GM23248 (cell line): ENCODE measurements around the gene TMEM266. TPM values are rescaled to one million over a fixed set of nuclear protein-coding genes. Genes with fewer than 3 reads are reported as not detected.

Experiments
- DNase-seq: peaks from one replicate; pipeline ENCODE4 v3.0.0-alpha.2; 2015
- H2AFZ ChIP-seq: fragments of 200-600 bp; sonication (generic); 2 replicates; pipeline ENCODE4 v1.6.1; 2016; ENCODE audit warnings: antibody characterized with exemption
- H3F3A ChIP-seq: fragments of 200-600 bp; sonication (generic); 2 replicates; pipeline ENCODE4 v1.6.1; 2016; ENCODE audit warnings: mild to moderate bottlenecking, antibody characterized with exemption, mixed run types; ENCODE audit not compliant: insufficient read depth
- H3K27ac ChIP-seq: fragments of 200-600 bp; sonication (generic); 2 replicates; pipeline ENCODE4 v1.5.1; 2016; ENCODE audit warnings: mild to moderate bottlenecking
- H3K27me3 ChIP-seq: fragments of 200-600 bp; sonication (generic); replicated peaks from 2 replicates; pipeline ENCODE4 v1.6.1; 2016; ENCODE audit warnings: mild to moderate bottlenecking; ENCODE audit not compliant: insufficient read depth
- H3K36me3 ChIP-seq: fragments of 200-600 bp; sonication (generic); 2 replicates; pipeline ENCODE4 v1.6.1; 2016; ENCODE audit warnings: low read depth, mild to moderate bottlenecking
- H3K4me1 ChIP-seq: fragments of 200-600 bp; sonication (generic); 2 replicates; pipeline ENCODE4 v1.6.1; 2016; ENCODE audit warnings: mild to moderate bottlenecking; ENCODE audit not compliant: insufficient read depth
- H3K4me2 ChIP-seq: fragments of 200-600 bp; sonication (generic); one replicate; pipeline ENCODE4 v1.6.1; 2016; ENCODE audit warnings: mild to moderate bottlenecking; ENCODE audit not compliant: unreplicated experiment
- H3K4me3 ChIP-seq: fragments of 200-600 bp; sonication (generic); 2 replicates; pipeline ENCODE4 v1.5.1; 2016; ENCODE audit warnings: mild to moderate bottlenecking
- H3K79me2 ChIP-seq: fragments of 200-600 bp; sonication (generic); 2 replicates; pipeline ENCODE4 v1.6.1; 2016; ENCODE audit warnings: mild to moderate bottlenecking; ENCODE audit not compliant: insufficient read depth
- H3K9ac ChIP-seq: fragments of 200-600 bp; sonication (generic); 2 replicates; pipeline ENCODE4 v1.6.1; 2016; ENCODE audit warnings: mild to moderate bottlenecking
- H3K9me2 ChIP-seq: fragments of 200-600 bp; sonication (generic); 2 replicates; pipeline ENCODE4 v1.6.1; 2016; ENCODE audit warnings: mixed run types, mild to moderate bottlenecking, moderate library complexity; ENCODE audit not compliant: insufficient read depth
- H3K9me3 ChIP-seq: fragments of 200-600 bp; sonication (generic); one replicate; pipeline ENCODE4 v1.6.1; 2017; ENCODE audit warnings: low read depth
- H4K20me1 ChIP-seq: fragments of 200-600 bp; sonication (generic); 2 replicates; pipeline ENCODE4 v1.6.0; 2016; ENCODE audit not compliant: insufficient read depth
- EZH2 ChIP-seq: fragments of 200-600 bp; sonication (generic); IDR thresholded peaks from 2 replicates; pipeline ENCODE4 v1.6.1; 2018; ENCODE audit warnings: antibody characterized with exemption, mild to moderate bottlenecking; ENCODE audit not compliant: insufficient read depth, poor library complexity, severe bottlenecking
- EZH2phosphoT487 ChIP-seq: fragments of 200-600 bp; sonication (generic); IDR thresholded peaks from 2 replicates; pipeline ENCODE4 v1.6.1; 2018; ENCODE audit warnings: antibody characterized with exemption, moderate library complexity, mild to moderate bottlenecking, low read depth; ENCODE audit not compliant: insufficient read depth
- WGBS, 2 experiments: methylation state at CpG; one replicate each; pipeline ENCODE4 v1.1.6; 2015 to 2017; ENCODE audit warnings: low lambda C conversion rate in 2 of 2, low coverage in 1 of 2; ENCODE audit errors: missing lambda C conversion rate in 2 of 2; 5-methylcytosine and 5-hydroxymethylcytosine counted together
- in situ Hi-C: fragments of 300-500 bp; cut with MboI; formaldehyde crosslinking; loops from 2 replicates; pipeline ENCODE4 v1.15.0; 2020
- polyA plus RNA-seq: library from polyadenylated mRNA; unstranded; fragments of >200 nt; fragmentation: Nextera tagmentation; extraction: Ambion mirVana; gene quantifications from 2 replicates; pipeline ENCODE4 v1.2.1, GENCODE V29; 2016
- total RNA-seq: library from RNA; depleted of rRNA; stranded (reverse); fragments of >200 nt; shearing (Covaris generic); gene quantifications from 2 replicates; pipeline ENCODE4 v1.2.3, GENCODE V29; 2014

Gene TMEM266
- total and polyA plus RNA-seq, 2 experiments from 2014 or later, result not detected

DNA sequence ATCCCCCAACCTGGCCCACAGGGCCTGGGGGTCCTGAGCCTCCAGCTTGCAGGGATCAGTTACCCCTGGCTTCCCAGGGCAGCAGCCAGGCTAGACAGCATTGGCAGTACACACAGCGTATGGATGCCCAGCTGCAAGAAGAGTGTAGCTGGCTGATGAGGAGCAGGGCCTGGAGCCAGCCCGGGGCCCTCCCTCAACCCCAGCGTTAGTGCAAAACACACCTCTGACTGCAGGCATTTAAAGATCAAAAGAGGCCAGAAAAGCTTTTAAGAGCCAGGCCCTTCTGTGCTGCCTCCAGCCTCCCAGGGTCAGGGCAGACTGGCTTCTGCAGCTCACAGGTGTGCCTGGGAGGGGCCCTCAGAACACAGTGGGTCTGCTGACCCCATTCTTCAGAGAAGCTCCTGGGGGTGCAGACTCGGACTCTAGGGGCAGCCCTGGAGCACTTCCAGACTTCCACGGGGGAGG, 140.9 kb downstream of the TMEM266 start:
- peaks cover 22% of the 10 kb centered on the region for H3F3A ChIP-seq
- no peak overlapping the region for H3K9ac ChIP-seq
- no peaks in the 10 kb centered on the region for H4K20me1 ChIP-seq
- H3K9me3 ChIP-seq, result no peaks in the 10 kb centered on the region
- H2AFZ ChIP-seq, result no peak overlapping the region
- in situ Hi-C loops, result no loop called here
- no peaks in the 10 kb centered on the region for H3K9me2 ChIP-seq
- H3K27me3 ChIP-seq, result no peaks in the 10 kb centered on the region
- H3K4me1 ChIP-seq, result peaks cover 35% of the 10 kb centered on the region
- no peaks in the 10 kb centered on the region for H3K36me3 ChIP-seq
- 35 to 39% methylated on average over 5 of the region's 5 CpGs for WGBS, 2 experiments
- no peak overlapping the region for H3K4me2 ChIP-seq
- DNase-seq, result no peak
- no peak overlapping the region for H3K27ac ChIP-seq
- TF ChIP-seq EZH2, result no peak
- no peak for TF ChIP-seq EZH2phosphoT487
- H3K4me3 ChIP-seq, result no peak overlapping the region
- H3K79me2 ChIP-seq, result no peaks in the 10 kb centered on the region

DNA sequence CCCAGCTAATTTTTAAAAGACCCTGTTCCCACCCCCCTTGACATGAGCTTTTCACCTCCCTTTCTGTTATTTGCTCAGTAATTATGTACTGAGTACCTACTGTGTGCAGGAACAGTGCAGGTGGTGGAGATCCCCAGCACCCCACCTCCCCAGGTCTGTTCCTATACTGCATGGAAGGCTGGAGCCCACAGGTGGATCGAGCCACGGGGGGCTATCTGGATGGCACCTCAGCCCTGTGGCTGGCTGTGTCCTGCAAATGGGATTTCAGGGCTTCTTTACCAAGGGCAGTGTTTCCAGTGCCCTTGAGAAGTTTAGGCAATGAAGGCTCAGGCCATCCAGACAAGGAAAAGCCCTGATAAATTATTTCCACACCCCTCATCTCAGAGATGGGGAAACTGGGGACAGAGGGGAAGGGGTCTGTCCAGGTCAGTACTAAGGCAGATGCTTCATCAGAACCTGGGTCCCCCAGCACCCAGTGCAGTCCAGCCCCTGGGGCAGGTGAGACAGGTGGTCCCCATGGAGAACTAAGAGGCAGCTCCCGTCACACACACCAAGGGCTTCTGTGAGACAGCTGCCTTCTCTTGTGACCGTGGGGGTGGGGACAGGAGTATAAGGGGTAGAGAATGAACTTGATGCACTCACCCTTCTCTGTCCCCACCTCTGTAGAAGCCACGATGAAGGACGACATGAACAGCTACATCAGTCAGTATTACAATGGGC, 141.9 kb downstream of the TMEM266 start:
- 80 to 83% methylated on average over 6 of the region's 6 CpGs for WGBS, 2 experiments

DNA sequence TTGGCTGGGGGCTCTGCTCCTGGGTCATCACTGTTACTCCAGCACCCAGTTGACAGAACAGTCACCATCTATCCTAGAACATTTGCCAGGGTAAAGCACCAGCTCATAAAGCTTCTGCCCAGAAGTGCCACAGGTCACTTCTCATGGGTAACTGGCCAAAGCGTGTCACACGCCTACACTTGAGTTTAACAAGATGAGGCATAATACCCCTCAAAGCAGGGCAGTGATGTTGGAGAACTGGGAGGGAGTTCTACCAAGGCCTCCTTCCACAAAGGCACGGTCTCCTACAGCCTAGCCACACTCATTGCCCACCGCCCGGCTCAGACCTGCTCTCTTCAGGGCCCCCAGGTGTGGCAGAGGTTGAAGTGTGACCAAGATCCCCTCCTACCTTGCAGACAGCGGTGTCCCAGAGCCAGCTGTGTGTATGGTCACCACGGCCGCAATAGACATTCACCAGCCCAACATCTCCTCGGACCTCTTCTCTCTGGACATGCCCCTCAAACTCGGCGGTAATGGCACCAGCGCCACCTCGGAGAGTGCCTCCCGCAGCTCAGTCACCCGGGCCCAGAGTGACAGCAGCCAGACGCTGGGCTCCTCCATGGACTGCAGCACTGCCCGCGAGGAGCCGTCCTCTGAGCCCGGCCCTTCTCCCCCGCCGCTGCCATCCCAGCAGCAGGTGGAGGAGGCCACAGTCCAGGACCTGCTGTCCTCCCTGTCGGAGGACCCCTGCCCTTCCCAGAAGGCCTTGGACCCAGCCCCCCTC, 143.7 kb downstream of the TMEM266 start:
- peaks cover 10% of the 10 kb centered on the region for H3K4me1 ChIP-seq
- WGBS, 2 experiments, result 85 to 88% methylated on average over 18 to 23 of the region's 23 CpGs
- no peak overlapping the region for H3K4me2 ChIP-seq
- H3K27ac ChIP-seq, result no peak overlapping the region
- no peaks in the 10 kb centered on the region for H3K27me3 ChIP-seq
- in situ Hi-C loops, result no loop called here
- H3K79me2 ChIP-seq, result no peaks in the 10 kb centered on the region
- peaks cover 4% of the 10 kb centered on the region; the same call in 1 of the 2 replicates for H3F3A ChIP-seq
- no peak overlapping the region for H3K4me3 ChIP-seq
- H4K20me1 ChIP-seq, result no peaks in the 10 kb centered on the region
- H2AFZ ChIP-seq, result no peak overlapping the region
- no peak for TF ChIP-seq EZH2
- TF ChIP-seq EZH2phosphoT487, result no peak
- no peaks in the 10 kb centered on the region for H3K36me3 ChIP-seq
- no peak for DNase-seq
- no peaks in the 10 kb centered on the region for H3K9me2 ChIP-seq
- H3K9ac ChIP-seq, result no peak overlapping the region
- no peaks in the 10 kb centered on the region for H3K9me3 ChIP-seq

More for the DNA sequence above, 141.9 kb downstream of the TMEM266 start:
- no peak overlapping the region for H2AFZ ChIP-seq
- no peaks in the 10 kb centered on the region for H3K36me3 ChIP-seq
- no peaks in the 10 kb centered on the region for H3K27me3 ChIP-seq
- DNase-seq, result no peak
- no peaks in the 10 kb centered on the region for H3K9me2 ChIP-seq
- H3K79me2 ChIP-seq, result no peaks in the 10 kb centered on the region
- no peaks in the 10 kb centered on the region for H4K20me1 ChIP-seq
- peaks cover 22% of the 10 kb centered on the region for H3F3A ChIP-seq
- in situ Hi-C loops, result no loop called here
- peaks cover 28% of the 10 kb centered on the region for H3K4me1 ChIP-seq
- no peak for TF ChIP-seq EZH2
- TF ChIP-seq EZH2phosphoT487, result no peak
- no peak overlapping the region for H3K4me3 ChIP-seq
- no peak overlapping the region for H3K9ac ChIP-seq
- H3K9me3 ChIP-seq, result no peaks in the 10 kb centered on the region
- H3K27ac ChIP-seq, result no peak overlapping the region
- H3K4me2 ChIP-seq, result no peak overlapping the region

DNA sequence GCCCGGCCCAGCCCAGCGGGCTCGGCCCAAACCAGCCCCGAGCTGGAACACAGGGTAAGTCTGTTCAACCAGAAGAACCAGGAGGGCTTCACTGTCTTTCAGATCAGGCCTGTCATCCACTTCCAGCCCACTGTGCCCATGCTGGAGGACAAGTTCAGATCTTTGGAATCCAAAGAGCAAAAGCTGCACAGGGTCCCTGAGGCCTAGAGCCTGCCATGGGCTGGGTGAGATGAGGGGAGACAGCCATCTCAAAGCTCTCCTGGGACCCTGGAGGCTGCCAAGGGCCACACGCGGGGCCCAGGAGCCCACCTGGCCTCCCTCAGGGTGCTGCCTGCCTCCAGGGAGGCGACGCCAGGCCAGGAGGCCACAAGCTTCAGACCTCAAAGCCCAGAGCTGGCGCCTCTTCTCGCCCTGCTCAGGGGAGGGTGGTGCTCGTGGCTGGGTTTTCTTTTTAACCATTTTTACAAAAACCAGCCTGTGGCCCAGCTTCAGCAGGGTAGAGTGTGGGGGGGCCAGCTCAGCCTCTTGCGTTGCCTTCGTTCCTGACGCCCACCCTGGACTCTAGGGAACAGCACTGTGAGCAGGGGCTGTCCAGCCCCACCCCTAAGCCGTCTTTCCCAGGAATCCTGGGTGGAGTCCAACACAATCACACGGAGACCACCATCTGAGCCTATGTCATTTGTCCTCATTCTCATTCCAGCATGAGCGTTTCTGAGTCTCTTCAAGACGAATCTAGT, 144.5 kb downstream of the TMEM266 start:
- DNase-seq, result no peak
- peaks cover 2% of the 10 kb centered on the region; the same call in 1 of the 2 replicates for H3K4me1 ChIP-seq
- no peaks in the 10 kb centered on the region for H3K79me2 ChIP-seq
- no peaks in the 10 kb centered on the region for H3K27me3 ChIP-seq
- no peaks in the 10 kb centered on the region for H3K9me3 ChIP-seq
- H3K27ac ChIP-seq, result no peak overlapping the region
- no peaks in the 10 kb centered on the region for H3K36me3 ChIP-seq
- no peaks in the 10 kb centered on the region for H3K9me2 ChIP-seq
- 78 to 81% methylated on average over 14 to 15 of the region's 18 CpGs for WGBS, 2 experiments
- no peaks in the 10 kb centered on the region for H4K20me1 ChIP-seq
- H3K4me3 ChIP-seq, result no peak overlapping the region
- in situ Hi-C loops, result no loop called here
- H3K4me2 ChIP-seq, result no peak overlapping the region
- no peak overlapping the region for H2AFZ ChIP-seq
- no peak overlapping the region for H3K9ac ChIP-seq
- no peak for TF ChIP-seq EZH2phosphoT487
- H3F3A ChIP-seq, result no peaks in the 10 kb centered on the region
